K562 (cell line): ENCODE measurements around the gene TACR1. TPM values are rescaled to one million over a fixed set of nuclear protein-coding genes. Genes with fewer than 3 reads are reported as not detected.

Experiments used
- ATAC-seq: fragments of 200-7000 bp; cut with Tn5 transposase; 3 replicates; pipeline ENCODE4 v1.9.1; 2020; ENCODE audit warnings: moderate library complexity
- BruUV-seq: library from RNA; stranded (reverse); fragments of 400-500 nt; replicated peaks from 2 replicates; lab custom pipeline; 2021; lab: Mats Ljungman, UMichigan
- CTCF ChIA-PET: fragments of 300-600 bp; formaldehyde crosslinking; extraction: SDS; loops from one replicate; lab custom pipeline; 2021; ENCODE audit warnings: low intra/inter-chr PET ratio; lab: Yijun Ruan, JAX
- POLR2A ChIA-PET: fragments of 300-600, 350-650 bp; sonication (Branson Sonifier 250); formaldehyde crosslinking; extraction: SDS; loops from one replicate; lab custom pipeline; 2021; ENCODE audit warnings: antibody characterized with exemption, inconsistent platforms; lab: Yijun Ruan, JAX
- DNase-seq, 4 experiments: peaks; one replicate each; pipeline versions ENCODE4 v3.0.0 to v3.0.0-alpha.2; 2011 to 2018; ENCODE audit warnings: low spot score in 3 of 4, mixed read lengths in 3 of 4; ENCODE audit errors: extremely low read depth in 1 of 4
- FAIRE-seq: peaks from 2 replicates; lab custom pipeline; 2011; peaks lifted over from hg19 to GRCh38; lab: Jason Lieb, UNC
- H2AFZ ChIP-seq: 2 replicates; pipeline ENCODE4 v1.6.0; 2011; ENCODE audit warnings: low read depth, low read length, control low read depth, inconsistent platforms
- H3K27ac ChIP-seq: fragments of 200-600 bp; 3 replicates; pipeline ENCODE4 v1.8.0; 2011; ENCODE audit warnings: low read depth, mild to moderate bottlenecking, control low read depth, inconsistent platforms, low read length, moderate library complexity, mixed read lengths; ENCODE audit errors: extremely low read depth
- H3K27me3 ChIP-seq, 2 experiments: fragments of 300-600 bp in 1 of 2; 2 replicates in 1 of 2; 3 replicates in 1 of 2; pipeline versions ENCODE4 v1.6.0 to v1.8.0; 2011; ENCODE audit warnings: inconsistent platforms in 2 of 2, low read length in 2 of 2, mild to moderate bottlenecking in 1 of 2, mixed read lengths in 1 of 2, moderate library complexity in 1 of 2; ENCODE audit not compliant: control insufficient read depth in 2 of 2, insufficient read depth in 2 of 2
- H3K36me3 ChIP-seq: fragments of 300-600 bp; 3 replicates; pipeline ENCODE4 v1.8.0; 2011; ENCODE audit warnings: mild to moderate bottlenecking, low read length, inconsistent platforms; ENCODE audit not compliant: control insufficient read depth, insufficient read depth
- H3K4me1 ChIP-seq, 2 experiments: fragments of 200-600 bp in 1 of 2; replicated peaks in 1 of 2; 2 replicates in 1 of 2; 3 replicates in 1 of 2; pipeline versions ENCODE4 v1.5.1 to v1.8.0; 2011; ENCODE audit warnings: inconsistent platforms in 2 of 2, low read length in 2 of 2, mild to moderate bottlenecking in 1 of 2, mixed read lengths in 1 of 2, moderate library complexity in 1 of 2; ENCODE audit not compliant: control insufficient read depth in 2 of 2, insufficient read depth in 2 of 2
- H3K4me2 ChIP-seq: 2 replicates; pipeline ENCODE4 v1.6.1; 2011; ENCODE audit warnings: low read length, control low read depth, inconsistent platforms, mixed read lengths; ENCODE audit not compliant: insufficient read depth
- H3K4me3 ChIP-seq: fragments of 200-600 bp; sonication (generic), shearing (Covaris generic); 2 replicates; pipeline ENCODE4 v1.5.1; 2016; ENCODE audit warnings: control low read depth, inconsistent platforms
- H3K79me2 ChIP-seq: fragments of 200-600 bp; 3 replicates; pipeline ENCODE4 v1.8.0; 2011; ENCODE audit warnings: low read length, inconsistent platforms; ENCODE audit not compliant: control insufficient read depth, insufficient read depth
- H3K9ac ChIP-seq, 2 experiments: 2 replicates each; pipeline versions ENCODE4 v1.6.0 to v1.6.1; 2011; ENCODE audit warnings: low read depth in 2 of 2, low read length in 2 of 2, control low read depth in 1 of 2, inconsistent platforms in 1 of 2, mild to moderate bottlenecking in 1 of 2, mixed read lengths in 1 of 2; ENCODE audit not compliant: insufficient read depth in 1 of 2
- H3K9me1 ChIP-seq: one replicate; pipeline ENCODE4 v1.6.0; 2011; ENCODE audit warnings: inconsistent platforms, mild to moderate bottlenecking, low read length, moderate library complexity; ENCODE audit not compliant: control insufficient read depth, insufficient read depth
- H3K9me3 ChIP-seq: replicated peaks from 2 replicates; pipeline ENCODE4 v1.5.1; 2011; ENCODE audit warnings: low read depth, low read length, inconsistent platforms; ENCODE audit not compliant: control insufficient read depth, insufficient read depth
- H4K20me1 ChIP-seq: replicated peaks from 2 replicates; pipeline ENCODE4 v1.6.1; 2011; ENCODE audit warnings: low read length, inconsistent platforms, mixed read lengths; ENCODE audit not compliant: control insufficient read depth, insufficient read depth
- ARID2 ChIP-seq: fragments of 450-650 bp; IDR thresholded peaks from 2 replicates; pipeline ENCODE4 v1.6.1; 2017; ENCODE audit warnings: antibody characterized with exemption, mild to moderate bottlenecking
- BACH1 ChIP-seq: fragments of 200-800 bp; sonication (Bioruptor generic); IDR thresholded peaks from 2 replicates; pipeline ENCODE4 v1.6.1; 2016; ENCODE audit warnings: missing genetic modification characterization, missing compliant biosample characterization
- CBX2 ChIP-seq: fragments of 200-600 bp; sonication (generic); IDR thresholded peaks from one replicate; pipeline ENCODE4 v1.6.1; 2012; ENCODE audit warnings: mild to moderate bottlenecking, low read length, inconsistent platforms; ENCODE audit not compliant: insufficient read depth, poor library complexity, severe bottlenecking
- FOXK1 ChIP-seq: sonication (generic); formaldehyde crosslinking; IDR thresholded peaks from 2 replicates; pipeline ENCODE4 v1.8.0; 2022; ENCODE audit warnings: missing genetic modification reagents, mild to moderate bottlenecking, borderline replicate concordance
- HMG20B ChIP-seq: fragments of 250-450 bp; sonication (Bioruptor Pico); IDR thresholded peaks from 2 replicates; pipeline ENCODE4 v1.5.0; 2021; ENCODE audit warnings: mild to moderate bottlenecking
- MCM5 ChIP-seq: fragments of 450-650 bp; IDR thresholded peaks from 2 replicates; pipeline ENCODE4 v1.6.1; 2016; ENCODE audit warnings: low read depth
- PHF8 ChIP-seq: fragments of 200-600 bp; sonication (generic); IDR thresholded peaks from 2 replicates; pipeline ENCODE4 v1.6.1; 2012; ENCODE audit warnings: mixed run types, mild to moderate bottlenecking, inconsistent platforms, low read length, moderate library complexity, borderline replicate concordance
- SNAPC5 ChIP-seq: fragments of 250-450 bp; sonication (Bioruptor Pico); IDR thresholded peaks from 2 replicates; pipeline ENCODE4 v1.8.0; 2021; ENCODE audit warnings: moderate library complexity, mild to moderate bottlenecking, inconsistent platforms
- ZKSCAN8 ChIP-seq: fragments of 200-800 bp; sonication (Bioruptor generic); IDR thresholded peaks from 2 replicates; pipeline ENCODE4 v1.6.1; 2016; ENCODE audit warnings: missing genetic modification characterization, missing compliant biosample characterization
- ZNF23 ChIP-seq: fragments of 250-450 bp; sonication (Bioruptor Pico); IDR thresholded peaks from 2 replicates; pipeline ENCODE4 v1.4.0; 2020; ENCODE audit warnings: mild to moderate bottlenecking
- WGBS: fragments of 100-300 bp; shearing (Covaris generic); methylation state at CpG from one replicate; pipeline ENCODE4 v1.1.6; 2016; ENCODE audit warnings: low coverage, mixed read lengths; ENCODE audit not compliant: insufficient coverage; ENCODE audit errors: missing lambda C conversion rate; 5-methylcytosine and 5-hydroxymethylcytosine counted together
- in situ Hi-C: fragments of 300-500 bp; cut with MboI; formaldehyde crosslinking; loops from 4 replicates; pipeline ENCODE4 v1.15.0; 2018; ENCODE audit warnings: inconsistent platforms, mixed read lengths
- intact Hi-C: fragments of 100-400 bp; cut with micrococcal nuclease; formaldehyde crosslinking; loops from 2 replicates; pipeline ENCODE4 v1.14.2; 2022
- polyA plus RNA-seq, 8 experiments: library from polyadenylated mRNA; depleted of rRNA in 4 of 8; stranded (reverse) in 5 of 8; unstranded in 3 of 8; fragments of >200 nt; fragmentation: Nextera tagmentation in 2 of 8; fragmentation: Illumina TruSeq in 1 of 8; extraction: Ambion mirVana in 2 of 8; extraction: Trizol in 1 of 8; gene quantifications; 2 replicates each; pipeline versions ENCODE4 v1.2.1 to v1.2.3, GENCODE V29; 2011 to 2014; ENCODE audit warnings: inconsistent platforms in 1 of 8, missing spikeins in 1 of 8
- total RNA-seq, 7 experiments: library from RNA; depleted of rRNA in 6 of 7; stranded (reverse); fragments of >200 nt in 6 of 7; fragmentation: Illumina TruSeq in 2 of 7; extraction: Trizol in 2 of 7; gene quantifications; 2 replicates each; pipeline versions ENCODE4 v1.2.1 to v1.2.3, GENCODE V29; 2011 to 2021; ENCODE audit warnings: low replicate concordance in 1 of 7
- TF ChIP-seq, protein P1 (sequence below): fragments of 450-650 bp; IDR thresholded peaks from 2 replicates; pipeline ENCODE4 v1.6.1; 2017; ENCODE audit warnings: antibody characterized with exemption, mild to moderate bottlenecking

TACR1 gene
- total and polyA plus RNA-seq, 9 of the 15 experiments (the other 6 are each of a cell fraction or from before 2014, with no cell fraction given), result not detected

DNA sequence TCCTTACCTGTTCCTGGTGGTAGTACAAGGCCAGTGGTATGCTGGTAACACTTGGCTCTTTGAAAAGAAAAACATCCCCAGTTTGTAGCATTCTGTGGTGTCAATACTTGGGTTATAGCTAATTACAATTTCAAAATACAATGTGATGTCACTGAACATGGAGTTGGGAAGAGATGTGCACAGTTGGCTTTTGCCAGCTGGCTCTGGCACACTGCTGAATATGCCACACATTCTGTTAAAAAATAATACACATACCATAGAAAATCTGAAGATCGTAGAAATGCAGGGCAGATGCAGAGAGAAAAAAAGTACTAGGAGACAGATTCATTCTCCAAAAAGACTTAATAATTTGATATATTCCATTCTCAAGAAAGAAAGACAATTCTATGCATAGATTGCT, 101.5 kb downstream of the TACR1 start:
- H2AFZ ChIP-seq, result no peak overlapping the region
- no peaks in the 10 kb centered on the region for H3K79me2 ChIP-seq
- H3K4me2 ChIP-seq, result no peak overlapping the region
- H3K36me3 ChIP-seq, result no peaks in the 10 kb centered on the region
- BruUV-seq, result no TSS peak
- intact Hi-C loops, result no loop called here
- 0 out of 5 replicates have a peak, but pooled peaks cover 0 to 2% of the 10 kb centered on the region in 2 experiments for H3K27me3 ChIP-seq
- CTCF ChIA-PET, result no interaction called here
- WGBS, result 0% methylated on average over 1 of the region's 1 CpG
- no peak for TF ChIP-seq HMG20B (CRISPR knock-in tag)
- TF ChIP-seq, all 486 proteins: peak for 0
- H3K9ac ChIP-seq, result no peak overlapping the region
- H3K27ac ChIP-seq, result no peak overlapping the region
- FAIRE-seq, result no peak
- no peaks in the 10 kb centered on the region for H3K4me1 ChIP-seq
- H4K20me1 ChIP-seq, result no peaks in the 10 kb centered on the region
- H3K9me1 ChIP-seq, result no peaks in the 10 kb centered on the region
- POLR2A ChIA-PET, result interaction anchor here (1.3 kb wide), 1 partner anchor 23 kb away, joined by 5 read pairs; no protein-coding TSS in a partner anchor
- H3K4me3 ChIP-seq, result no peak overlapping the region
- ATAC-seq, result no peak
- peaks cover 3% of the 10 kb centered on the region; the same call in 1 of the 2 replicates for H3K9me3 ChIP-seq
- in situ Hi-C loops, result no loop called here
- no peak for DNase-seq

GRCh38 chr2:75094405-75094804, 104.9 kb downstream of the TACR1 start:
- ATAC-seq (no peak), DNase-seq (no peak), FAIRE-seq (no peak)
- no TSS peak for BruUV-seq
- no peaks in the 10 kb centered on the region for H3K36me3 ChIP-seq
- H3K4me3 ChIP-seq, result no peak overlapping the region
- intact Hi-C loops (no loop called here), in situ Hi-C loops (no loop called here)
- H3K4me2 ChIP-seq, result no peak overlapping the region
- 0% methylated on average over 1 of the region's 1 CpG for WGBS
- H3K27ac ChIP-seq, result no peak overlapping the region
- no peaks in the 10 kb centered on the region for H3K9me3 ChIP-seq
- H3K4me1 ChIP-seq, result peaks cover 0 to 5% of the 10 kb centered on the region in 2 experiments; a peak in 2 of 5 replicates
- H3K27me3 ChIP-seq, result 0 out of 5 replicates have a peak, but pooled peaks cover 0 to 2% of the 10 kb centered on the region in 2 experiments
- POLR2A ChIA-PET, result no interaction called here
- CTCF ChIA-PET, result no interaction called here
- no peaks in the 10 kb centered on the region for H3K79me2 ChIP-seq
- H4K20me1 ChIP-seq, result no peaks in the 10 kb centered on the region
- no peak overlapping the region for H2AFZ ChIP-seq
- H3K9me1 ChIP-seq, result no peaks in the 10 kb centered on the region
- no peak overlapping the region for H3K9ac ChIP-seq
- no peak for TF ChIP-seq ZKSCAN8 (CRISPR knock-in tag)
- no peak for TF ChIP-seq FOXK1 (CRISPR knock-in tag)
- TF ChIP-seq CBX2, result no peak
- TF ChIP-seq PHF8, result no peak
- TF ChIP-seq SNAPC5 (CRISPR knock-in tag), result no peak
- TF ChIP-seq ARID2, result no peak
- TF ChIP-seq ZNF23, result no peak
- TF ChIP-seq BACH1 (tag), result no peak
- TF ChIP-seq MCM5, result no peak
- TF ChIP-seq, protein P1, sequence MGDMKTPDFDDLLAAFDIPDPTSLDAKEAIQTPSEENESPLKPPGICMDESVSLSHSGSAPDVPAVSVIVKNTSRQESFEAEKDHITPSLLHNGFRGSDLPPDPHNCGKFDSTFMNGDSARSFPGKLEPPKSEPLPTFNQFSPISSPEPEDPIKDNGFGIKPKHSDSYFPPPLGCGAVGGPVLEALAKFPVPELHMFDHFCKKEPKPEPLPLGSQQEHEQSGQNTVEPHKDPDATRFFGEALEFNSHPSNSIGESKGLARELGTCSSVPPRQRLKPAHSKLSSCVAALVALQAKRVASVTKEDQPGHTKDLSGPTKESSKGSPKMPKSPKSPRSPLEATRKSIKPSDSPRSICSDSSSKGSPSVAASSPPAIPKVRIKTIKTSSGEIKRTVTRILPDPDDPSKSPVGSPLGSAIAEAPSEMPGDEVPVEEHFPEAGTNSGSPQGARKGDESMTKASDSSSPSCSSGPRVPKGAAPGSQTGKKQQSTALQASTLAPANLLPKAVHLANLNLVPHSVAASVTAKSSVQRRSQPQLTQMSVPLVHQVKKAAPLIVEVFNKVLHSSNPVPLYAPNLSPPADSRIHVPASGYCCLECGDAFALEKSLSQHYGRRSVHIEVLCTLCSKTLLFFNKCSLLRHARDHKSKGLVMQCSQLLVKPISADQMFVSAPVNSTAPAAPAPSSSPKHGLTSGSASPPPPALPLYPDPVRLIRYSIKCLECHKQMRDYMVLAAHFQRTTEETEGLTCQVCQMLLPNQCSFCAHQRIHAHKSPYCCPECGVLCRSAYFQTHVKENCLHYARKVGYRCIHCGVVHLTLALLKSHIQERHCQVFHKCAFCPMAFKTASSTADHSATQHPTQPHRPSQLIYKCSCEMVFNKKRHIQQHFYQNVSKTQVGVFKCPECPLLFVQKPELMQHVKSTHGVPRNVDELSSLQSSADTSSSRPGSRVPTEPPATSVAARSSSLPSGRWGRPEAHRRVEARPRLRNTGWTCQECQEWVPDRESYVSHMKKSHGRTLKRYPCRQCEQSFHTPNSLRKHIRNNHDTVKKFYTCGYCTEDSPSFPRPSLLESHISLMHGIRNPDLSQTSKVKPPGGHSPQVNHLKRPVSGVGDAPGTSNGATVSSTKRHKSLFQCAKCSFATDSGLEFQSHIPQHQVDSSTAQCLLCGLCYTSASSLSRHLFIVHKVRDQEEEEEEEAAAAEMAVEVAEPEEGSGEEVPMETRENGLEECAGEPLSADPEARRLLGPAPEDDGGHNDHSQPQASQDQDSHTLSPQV, result no peak
